Stimulated activated CD8-positive, alpha-beta memory T cell treated with anti-CD3 and anti-CD28 coated beads, Interleukin-7, amount 100 ng/mL, for 24 hours (primary cell): ENCODE results near the gene AMBRA1.
"Not testable (repeated sequence)": the region's sequence is repeated elsewhere in the genome, so short reads cannot be mapped to it uniquely, and the experiment has no call there.

Experiments used
- DNase-seq: peaks from one replicate; pipeline ENCODE4 v3.0.0-alpha.2; 2020; ENCODE audit warnings: low read depth

AMBRA1 gene

DNA sequence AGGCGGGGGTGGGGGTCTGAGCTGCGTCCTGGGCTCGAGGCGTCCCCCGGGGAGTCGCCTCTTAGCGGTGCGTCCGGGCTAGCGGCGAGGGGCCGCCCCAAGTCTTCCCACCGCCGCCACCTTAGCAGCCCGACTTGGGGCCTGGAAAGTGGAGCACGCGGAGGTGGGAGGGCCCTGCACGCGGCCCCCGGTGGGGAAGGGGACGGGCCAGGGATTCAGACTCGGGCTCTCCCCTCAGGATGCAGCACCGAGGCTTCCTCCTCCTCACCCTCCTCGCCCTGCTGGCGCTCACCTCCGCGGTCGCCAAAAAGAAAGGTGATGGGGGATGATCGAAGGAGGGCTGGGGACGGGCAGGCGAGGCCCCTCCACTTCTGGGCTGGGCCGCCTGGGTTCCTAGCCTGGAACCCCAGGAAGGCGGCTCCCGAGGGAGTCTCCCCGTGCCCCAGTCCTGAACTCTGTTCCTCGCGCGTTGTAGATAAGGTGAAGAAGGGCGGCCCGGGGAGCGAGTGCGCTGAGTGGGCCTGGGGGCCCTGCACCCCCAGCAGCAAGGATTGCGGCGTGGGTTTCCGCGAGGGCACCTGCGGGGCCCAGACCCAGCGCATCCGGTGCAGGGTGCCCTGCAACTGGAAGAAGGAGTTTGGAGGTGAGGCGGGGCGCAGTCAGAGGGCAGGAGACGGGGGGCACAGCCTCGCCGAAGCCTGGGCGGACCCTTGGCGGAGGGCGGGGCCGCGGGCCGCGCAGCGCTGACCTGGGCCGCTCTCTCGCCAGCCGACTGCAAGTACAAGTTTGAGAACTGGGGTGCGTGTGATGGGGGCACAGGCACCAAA lies 211.8 kb downstream of the AMBRA1 start:
- DNase-seq = no peak

DNA sequence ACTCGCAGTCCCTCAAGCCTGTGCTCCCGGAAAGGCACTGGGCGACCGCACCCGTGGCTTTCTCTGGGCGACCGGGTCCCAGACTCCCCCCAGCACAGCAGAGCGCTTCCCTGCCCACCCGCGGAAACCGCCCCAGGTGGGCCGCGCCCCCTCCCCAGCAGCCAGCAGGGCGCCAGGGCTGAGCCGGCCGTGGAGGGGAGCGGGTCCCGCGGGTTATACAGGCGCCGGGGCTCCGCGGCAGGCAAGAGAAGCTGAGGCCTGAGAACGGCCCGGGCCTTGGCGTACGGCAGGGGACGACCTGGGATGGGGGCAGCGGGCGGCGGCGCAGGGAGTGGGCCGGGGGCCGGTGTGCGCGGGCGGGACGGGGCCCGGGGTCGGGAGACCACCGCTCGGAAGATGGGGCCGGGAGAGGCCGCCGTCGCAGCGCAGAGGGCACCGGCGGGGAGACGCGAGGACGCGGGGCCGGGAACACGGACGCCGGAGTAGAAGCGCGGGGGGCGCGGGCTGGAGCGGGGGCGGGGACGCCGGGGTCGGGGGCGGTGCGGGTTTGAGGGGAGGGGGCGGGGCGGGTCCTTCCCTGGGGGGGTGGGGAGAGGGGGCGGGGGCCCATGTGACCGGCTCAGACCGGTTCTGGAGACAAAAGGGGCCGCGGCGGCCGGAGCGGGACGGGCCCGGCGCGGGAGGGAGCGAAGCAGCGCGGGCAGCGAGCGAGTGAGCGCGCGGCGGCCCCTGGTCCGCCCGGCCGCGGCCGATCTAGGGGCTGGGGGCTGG lies 212.6 kb downstream of the AMBRA1 start, which contains the start of gene MDK:
Gene MDK, plus strand, starts transcription at position 622 of the 771 bp plus-strand sequence. CDS start 389 bp downstream, outside the sequence.
- DNase-seq = no peak

DNA sequence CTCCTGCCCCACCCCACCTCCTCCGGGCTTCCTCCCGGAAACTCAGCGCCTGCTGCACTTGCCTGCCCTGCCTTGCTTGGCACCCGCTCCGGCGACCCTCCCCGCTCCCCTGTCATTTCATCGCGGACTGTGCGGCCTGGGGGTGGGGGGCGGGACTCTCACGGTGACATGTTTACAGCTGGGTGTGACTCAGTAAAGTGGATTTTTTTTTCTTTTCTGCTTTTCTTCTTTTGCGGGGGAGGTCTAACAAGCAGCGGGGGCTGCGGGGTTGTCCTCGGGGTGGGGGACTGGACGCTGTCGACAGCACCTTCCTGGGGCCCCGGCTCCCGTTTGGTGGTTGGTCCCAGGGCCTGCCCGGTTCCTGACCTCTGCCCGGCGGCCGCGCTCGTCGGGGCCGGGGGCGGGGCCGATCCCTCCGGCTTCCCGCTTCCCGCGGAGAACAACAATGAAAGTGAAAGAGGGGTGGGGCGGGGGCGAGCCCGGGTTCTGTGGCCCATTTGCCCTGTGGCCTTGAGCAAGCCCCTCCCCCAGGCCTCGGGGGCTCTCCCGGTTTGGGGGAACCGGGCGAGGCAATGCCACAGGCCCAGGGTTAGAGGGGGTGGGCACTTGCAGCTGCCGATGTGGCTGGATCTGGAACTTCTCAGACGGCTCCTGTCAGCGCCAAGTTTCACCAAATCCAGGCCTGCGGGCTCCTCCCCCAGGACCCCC lies 213.3 kb downstream of the AMBRA1 start:
- DNase-seq = peak; percentile 22

DNA sequence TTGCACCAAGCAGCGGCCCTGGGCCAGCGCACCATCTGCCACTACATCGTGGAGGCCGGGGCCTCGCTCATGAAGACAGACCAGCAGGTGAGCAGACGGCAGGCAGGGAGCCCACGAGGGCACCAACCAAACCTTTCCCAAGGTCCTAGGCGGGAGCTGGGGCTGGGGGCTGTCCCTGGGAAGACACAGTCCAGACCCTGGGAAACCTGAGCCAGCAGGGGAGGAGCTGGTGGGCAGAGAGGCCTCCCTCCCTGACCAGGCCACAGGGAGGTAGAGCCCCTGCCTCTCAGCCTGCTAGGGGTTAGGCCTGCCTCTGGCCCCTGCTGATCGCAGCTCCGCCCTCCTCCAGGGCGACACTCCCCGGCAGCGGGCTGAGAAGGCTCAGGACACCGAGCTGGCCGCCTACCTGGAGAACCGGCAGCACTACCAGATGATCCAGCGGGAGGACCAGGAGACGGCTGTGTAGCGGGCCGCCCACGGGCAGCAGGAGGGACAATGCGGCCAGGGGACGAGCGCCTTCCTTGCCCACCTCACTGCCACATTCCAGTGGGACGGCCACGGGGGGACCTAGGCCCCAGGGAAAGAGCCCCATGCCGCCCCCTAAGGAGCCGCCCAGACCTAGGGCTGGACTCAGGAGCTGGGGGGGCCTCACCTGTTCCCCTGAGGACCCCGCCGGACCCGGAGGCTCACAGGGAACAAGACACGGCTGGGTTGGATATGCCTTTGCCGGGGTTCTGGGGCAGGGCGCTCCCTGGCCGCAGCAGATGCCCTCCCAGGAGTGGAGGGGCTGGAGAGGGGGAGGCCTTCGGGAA lies 214.1 kb downstream of the AMBRA1 start:
- not testable (repeated sequence) for DNase-seq

DNA sequence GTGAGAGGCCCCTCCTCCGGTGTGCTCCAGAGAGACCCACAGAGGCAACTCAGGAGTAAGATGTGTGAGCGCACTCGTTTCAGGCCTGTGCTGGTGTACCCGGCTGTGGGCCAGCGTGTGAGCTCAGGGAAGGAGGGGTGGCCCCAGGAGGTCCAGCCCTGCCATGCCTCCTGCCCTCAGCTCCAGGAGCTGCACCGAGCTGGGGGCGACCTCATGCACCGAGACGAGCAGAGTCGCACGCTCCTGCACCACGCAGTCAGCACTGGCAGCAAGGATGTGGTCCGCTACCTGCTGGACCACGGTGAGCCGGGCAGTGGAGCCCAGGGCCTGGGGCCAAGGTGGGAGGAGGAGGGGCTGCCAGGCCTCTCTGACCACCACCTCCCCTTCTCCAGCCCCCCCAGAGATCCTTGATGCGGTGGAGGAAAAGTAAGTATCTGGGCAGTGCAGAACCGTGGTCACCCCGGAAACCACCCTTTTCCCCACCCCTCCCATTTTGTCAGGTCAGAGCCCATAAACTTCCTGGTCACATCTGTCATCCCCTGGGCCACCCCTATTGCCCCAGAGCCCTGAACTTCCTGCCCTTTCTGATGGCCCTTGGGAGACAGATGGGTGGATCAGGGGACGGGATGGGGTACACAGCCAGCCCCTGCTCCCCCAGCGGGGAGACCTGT lies 214.9 kb downstream of the AMBRA1 start:
- DNase-seq = no peak

DNA sequence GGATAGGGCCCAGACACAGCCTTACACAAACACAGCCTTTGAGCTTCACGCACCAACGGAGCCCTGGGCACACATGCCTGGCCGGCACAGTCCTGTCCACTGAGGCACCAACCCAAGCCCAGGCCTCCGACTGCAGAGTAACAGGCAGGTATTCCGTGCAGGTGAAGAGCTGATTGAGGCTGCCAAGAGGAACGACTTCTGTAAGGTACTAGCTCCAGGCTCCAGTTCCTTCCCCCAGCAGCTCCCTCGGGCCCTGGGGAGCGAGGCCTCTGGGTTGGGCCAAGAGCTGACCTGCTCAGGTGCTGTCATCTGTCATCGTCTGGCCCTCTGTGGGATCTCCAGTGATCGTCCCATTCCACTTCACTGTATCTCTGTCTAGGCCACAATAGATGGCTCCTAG lies 215.5 kb downstream of the AMBRA1 start:
- no peak for DNase-seq

DNA sequence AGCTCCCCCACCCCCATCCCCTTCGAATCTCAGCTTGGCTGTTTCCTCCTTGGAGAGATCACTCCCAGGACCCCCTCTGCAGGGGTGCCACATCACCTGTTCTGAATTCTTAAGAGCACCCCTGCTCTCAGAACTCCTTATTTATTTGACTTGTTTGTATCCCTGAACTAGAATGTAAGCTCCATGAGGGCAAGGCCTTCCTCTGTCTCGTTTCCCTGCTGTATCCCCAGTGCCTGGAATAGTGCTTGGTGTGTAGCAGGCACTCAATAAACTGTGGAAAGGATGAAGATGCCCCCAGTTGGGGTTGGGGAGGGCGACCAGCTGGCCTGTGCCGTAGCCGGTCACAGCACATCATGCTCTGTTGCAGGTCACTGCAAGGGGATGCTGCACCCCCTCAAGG lies 216.0 kb downstream of the AMBRA1 start:
- no peak for DNase-seq

DNA sequence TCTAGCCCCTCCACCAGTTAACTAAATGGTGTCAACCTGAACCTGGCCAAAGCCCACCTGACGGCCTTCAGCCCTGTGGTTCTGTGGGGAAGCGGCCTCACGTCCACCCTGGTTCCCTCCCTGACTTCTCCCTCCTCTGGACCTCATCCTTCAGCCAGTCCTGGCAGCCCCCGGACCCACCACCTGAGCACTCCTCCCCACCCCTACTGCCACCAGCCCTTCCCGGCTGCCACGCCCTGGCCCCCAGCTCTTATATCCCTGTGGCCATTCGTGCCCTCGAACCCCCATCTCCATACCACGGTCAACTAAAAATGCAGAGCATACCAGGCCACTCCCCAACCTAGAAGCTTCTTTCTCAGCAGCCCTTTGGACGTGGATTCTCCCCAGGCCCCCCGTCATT lies 216.5 kb downstream of the AMBRA1 start:
- no peak for DNase-seq

DNA sequence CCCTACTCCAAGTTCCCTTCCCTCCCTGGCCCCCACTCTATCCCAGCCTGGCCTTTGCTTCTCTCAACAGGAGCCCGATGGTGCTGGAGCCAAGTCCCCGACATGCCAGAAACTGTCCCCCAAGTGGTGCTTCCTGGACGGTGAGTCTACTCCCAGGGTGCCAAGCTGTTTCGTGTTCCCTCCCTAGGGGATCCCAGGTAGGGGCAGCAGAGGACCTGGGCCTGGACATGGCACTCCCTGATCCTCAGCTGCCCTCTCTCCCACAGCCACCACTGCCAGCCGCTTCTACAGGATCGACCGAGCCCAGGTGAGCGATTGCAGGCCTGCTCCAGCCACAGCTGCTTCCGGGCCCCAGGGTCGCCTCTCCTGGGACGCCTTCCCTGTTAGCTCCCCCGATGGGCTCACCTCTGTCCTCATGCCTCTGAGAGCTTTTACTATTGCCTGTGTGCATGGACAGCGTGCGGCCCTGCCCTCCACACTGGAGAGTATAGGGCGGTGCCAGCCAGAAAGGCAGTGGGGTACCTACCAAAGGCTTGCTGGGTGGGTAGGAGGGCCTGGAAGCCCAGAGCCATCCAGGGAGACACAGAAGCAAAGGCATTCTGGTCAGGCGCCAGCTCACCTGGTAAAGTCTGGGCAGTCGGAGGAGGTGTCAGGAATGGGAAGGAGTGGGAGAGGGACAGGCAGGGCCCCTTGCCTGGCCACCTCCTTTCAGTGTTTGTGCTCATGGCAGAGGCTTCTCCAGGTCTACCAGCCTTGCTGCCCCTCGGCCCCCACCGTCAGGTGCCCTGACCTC lies 217.4 kb downstream of the AMBRA1 start:
- no peak for DNase-seq

DNA sequence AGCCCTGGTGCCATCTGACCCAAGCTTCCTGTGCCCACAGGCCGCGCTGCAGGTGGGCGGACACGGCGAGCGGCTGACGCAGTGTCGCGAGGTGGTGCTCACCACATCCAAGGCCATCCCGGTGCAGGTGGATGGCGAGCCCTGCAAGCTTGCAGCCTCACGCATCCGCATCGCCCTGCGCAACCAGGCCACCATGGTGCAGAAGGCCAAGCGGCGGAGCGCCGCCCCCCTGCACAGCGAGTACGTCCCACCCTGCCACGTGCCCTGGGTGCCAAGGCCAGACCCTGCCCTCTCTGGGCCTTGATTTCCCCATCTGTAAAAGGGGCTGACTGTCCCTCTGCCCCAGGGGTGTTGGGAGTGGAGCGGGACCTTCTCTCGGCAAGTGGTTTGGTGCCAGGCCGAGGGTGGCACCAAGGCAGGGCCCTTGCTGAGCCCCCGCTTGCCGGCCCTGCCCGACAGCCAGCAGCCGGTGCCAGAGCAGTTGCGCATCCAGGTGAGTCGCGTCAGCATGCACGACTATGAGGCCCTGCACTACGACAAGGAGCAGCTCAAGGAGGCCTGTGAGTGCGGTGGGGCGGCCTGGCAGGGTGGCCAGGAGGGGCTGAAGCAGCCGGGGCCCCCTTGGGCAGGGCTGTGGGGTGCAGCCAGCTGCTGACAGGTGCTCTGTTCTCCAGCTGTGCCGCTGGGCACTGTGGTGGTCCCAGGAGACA lies 218.3 kb downstream of the AMBRA1 start:
- no peak for DNase-seq

DNA sequence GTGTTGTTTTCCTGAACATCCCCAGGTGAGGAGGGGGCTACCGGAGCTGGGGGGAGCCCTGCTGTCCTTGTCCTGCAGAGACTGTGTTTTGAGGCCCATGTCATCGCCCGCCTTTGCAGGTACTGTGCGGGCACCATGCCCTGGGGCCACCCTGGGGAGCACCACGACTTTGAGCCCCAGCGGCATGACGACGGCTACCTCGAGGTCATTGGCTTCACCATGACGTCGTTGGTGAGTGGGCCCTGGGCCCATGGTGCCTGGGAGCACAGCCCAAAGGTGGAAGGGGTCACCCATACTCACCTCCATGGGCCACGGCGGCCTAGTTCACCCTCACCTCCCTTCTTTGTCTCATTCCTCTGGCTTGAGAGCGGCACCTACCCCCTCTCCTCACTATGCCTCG lies 219.0 kb downstream of the AMBRA1 start:
- no peak for DNase-seq

DNA sequence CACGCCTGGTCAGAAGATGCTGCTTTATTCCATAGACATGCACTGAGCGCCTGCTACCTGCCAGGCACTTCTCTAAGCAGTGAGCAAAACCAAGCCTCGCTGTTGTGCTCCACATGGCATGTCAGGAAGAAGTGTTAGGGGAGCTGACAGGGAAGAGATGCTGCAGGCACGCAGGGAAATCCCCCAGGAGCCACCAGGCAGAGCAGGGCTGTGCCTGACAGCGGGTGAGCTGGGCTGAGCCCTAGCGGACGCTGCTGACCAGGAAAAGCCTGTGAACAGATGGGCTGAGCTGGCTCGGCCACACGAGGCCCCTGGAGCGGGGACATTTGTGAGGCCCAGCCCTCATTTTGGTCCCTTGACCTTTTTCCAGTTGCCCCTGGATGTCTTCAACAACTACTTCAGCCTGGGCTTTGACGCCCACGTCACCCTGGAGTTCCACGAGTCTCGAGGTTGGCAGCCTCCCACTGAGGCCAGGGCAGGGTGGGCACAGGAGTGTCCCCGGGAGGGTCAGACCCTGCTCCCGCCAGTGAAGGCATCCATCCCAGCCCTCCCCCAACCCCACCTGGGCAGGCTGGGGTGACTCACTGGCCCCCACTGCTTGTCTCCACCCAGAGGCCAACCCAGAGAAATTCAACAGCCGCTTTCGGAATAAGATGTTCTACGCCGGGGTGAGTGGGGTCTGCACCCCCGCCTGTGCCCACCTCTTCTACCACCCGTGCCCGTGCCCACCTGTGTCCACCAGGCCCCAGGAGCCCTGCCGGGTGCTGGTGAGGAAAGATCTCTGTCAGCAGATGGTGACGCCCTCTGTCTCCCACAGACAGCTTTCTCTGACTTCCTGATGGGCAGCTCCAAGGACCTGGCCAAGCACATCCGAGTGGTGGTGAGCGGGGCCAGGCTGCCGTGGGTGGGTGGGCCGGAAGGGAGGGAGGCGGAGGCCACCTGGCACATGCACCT lies 219.8 kb downstream of the AMBRA1 start:
- DNase-seq = no peak

DNA sequence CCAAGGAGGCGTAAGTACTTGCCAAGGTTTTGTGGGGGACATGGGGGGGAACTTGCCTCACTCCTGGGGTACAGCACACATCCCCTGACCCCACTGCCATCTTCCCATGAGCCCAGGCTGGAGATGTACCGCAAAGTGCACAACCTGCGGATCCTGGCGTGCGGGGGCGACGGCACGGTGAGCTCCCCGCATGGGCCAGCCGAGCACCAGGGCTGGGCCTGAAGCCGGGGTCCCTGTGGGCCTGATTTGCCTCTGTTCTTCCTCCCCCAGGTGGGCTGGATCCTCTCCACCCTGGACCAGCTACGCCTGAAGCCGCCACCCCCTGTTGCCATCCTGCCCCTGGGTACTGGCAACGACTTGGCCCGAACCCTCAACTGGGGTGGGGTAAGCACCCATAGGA lies 221.3 kb downstream of the AMBRA1 start:
- DNase-seq = not testable (repeated sequence)

DNA sequence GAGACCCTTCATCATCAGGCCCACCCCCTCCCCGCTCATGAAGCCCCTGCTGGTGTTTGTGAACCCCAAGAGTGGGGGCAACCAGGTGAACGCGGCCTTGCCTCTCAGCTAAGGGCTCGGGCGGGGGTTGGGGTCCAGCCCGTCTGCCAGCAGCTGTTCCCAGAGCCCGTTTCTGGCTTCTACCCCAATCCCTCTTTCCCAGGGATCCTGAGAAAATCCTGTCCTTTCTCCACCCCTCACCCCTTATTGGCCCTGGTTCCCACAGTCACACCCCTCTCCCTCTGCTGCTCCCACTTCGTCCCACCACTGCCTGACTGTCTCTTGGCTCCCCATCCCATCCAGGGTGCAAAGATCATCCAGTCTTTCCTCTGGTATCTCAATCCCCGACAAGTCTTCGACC lies 221.7 kb downstream of the AMBRA1 start:
- DNase-seq = no peak

DNA sequence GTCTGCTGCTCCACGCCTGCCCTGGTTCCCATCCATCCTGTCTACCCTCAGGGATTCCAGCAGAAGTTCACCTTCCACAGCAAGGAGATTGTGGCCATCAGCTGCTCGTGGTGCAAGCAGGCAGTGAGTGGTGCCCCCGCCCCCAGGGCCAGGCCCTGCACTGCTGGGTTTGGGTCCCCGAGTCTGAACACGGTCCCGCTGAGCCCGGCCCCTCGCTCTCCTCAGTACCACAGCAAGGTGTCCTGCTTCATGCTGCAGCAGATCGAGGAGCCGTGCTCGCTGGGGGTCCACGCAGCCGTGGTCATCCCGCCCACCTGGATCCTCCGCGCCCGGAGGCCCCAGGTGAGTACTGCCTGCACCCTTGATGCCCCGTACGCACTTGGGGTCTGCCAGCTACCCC lies 222.6 kb downstream of the AMBRA1 start:
- DNase-seq = not testable (repeated sequence)

DNA sequence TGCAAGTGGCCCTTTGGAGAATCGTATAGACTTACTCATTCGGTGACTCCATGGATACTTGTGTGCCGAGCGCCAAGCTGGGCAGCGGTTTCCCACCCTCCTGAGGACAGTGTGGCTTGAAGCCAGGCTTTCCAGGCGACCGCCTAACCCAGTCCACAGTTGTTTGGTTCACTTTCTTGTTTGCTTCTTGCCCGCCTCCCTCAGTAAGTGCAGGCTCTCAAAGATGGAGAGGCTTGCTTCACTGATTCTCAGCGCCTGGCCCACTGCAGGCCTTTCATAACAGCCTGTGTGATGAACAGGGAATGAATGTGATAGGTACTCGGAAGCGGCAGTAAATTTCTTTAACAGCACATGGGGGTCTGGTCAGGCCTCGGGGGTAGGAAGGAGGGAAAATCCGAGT lies 223.6 kb downstream of the AMBRA1 start:
- no peak for DNase-seq

DNA sequence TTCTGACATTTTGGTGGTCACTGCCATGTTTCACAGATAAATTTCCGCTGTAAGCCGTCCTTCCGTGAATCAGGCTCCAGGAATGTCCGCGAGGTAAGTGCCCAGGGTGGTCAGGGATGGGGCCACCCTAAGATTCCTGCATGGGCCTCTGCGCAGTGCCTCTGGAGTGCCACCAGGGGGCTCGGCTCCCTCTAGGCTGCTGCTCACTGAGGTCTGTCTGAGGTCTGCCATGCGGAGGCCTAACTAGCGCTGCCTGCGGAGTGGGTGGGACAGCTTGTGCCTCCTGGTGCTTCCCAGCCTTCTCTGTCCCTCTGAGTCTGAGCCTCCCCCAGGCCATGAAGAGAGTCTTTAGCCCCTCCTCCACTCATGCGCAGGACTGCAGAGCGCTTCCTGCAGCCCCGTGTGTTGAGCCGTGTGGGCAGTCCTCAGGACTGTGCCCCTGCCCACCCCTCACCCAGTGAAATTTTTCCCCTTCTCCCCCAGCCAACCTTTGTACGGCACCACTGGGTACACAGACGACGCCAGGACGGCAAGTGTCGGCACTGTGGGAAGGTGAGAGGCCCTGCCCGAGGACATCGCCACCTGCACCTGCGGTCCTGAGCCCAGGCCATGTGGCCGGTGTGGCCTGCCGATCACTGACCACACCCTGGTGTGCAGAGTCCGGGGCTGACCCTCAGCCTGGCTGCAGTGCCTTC lies 224.2 kb downstream of the AMBRA1 start:
- no peak for DNase-seq

DNA sequence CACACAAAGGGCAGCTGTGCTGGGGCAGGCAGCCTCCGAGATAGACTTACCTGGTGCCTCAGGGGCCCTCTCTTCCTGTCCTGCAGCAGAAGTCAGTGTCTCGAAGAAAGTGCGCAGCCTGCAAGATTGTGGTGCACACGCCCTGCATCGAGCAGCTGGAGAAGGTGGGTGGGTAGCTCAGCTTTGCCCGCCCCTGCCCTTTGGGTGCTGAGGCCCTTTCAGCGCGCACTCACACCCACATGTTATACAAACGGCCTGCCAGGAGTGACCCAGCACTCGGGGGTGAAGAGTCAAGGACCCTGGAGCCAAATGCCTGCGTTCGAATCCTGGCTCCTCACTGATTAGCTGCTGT lies 225.9 kb downstream of the AMBRA1 start:
- DNase-seq = no peak
